Measurements from ENCODE around the gene CAMTA1. TPM values are rescaled to one million over a fixed set of nuclear protein-coding genes. Genes with fewer than 3 reads are reported as not detected.

CAMTA1 gene
- total and polyA plus RNA-seq, 9 of the 15 experiments (the other 6 are each of a cell fraction or from before 2014, with no cell fraction given), result 43.9 to 161 (median 65.9) TPM

GRCh38 chr1:7770669-7770996 is 985.4 kb downstream of the CAMTA1 start (continued):
- TF ChIP-seq MGA (IDR thresholded peaks at IDR 0.05), result peak; percentile 72
- peak; percentile 35; the same call in 1 of the 2 replicates for TF ChIP-seq RAD51 (IDR thresholded peaks at IDR 0.05; ENCODE audit: borderline replicate concordance, low read depth)
- TF ChIP-seq SIX5 (IDR thresholded peaks at IDR 0.05; ENCODE audit: borderline replicate concordance in 1 of 2, insufficient read depth in 1 of 2, low read depth in 1 of 2, low read length in 2 of 2), result no peak
- TF ChIP-seq RB1 (IDR thresholded peaks at IDR 0.05; ENCODE audit: low read depth), result 0 out of 2 replicates have a peak, but pooled peaks have one; percentile 20
- TF ChIP-seq ZNF766 (CRISPR knock-in tag; conservative IDR thresholded peaks at IDR 0.05), result 0 out of 2 replicates have a peak, but pooled peaks have one; percentile 9
- TF ChIP-seq TCF3 (CRISPR knock-in tag; IDR thresholded peaks at IDR 0.05), result no peak
- 0 out of 2 replicates have a peak, but pooled peaks have one; percentile 34 for TF ChIP-seq TOE1 (IDR thresholded peaks at IDR 0.05; ENCODE audit: borderline replicate concordance)
- TF ChIP-seq TOE1 (CRISPR knock-in tag; IDR thresholded peaks at IDR 0.05; ENCODE audit: borderline replicate concordance, low read depth), result no peak
- 0 out of 2 replicates have a peak, but pooled peaks have one; percentile 8 for TF ChIP-seq CEBPG (CRISPR knock-in tag; IDR thresholded peaks at IDR 0.05)
- TF ChIP-seq CEBPG (tag; conservative IDR thresholded peaks at IDR 0.05 in 1 of 2, IDR thresholded peaks at IDR 0.05 in 1 of 2), result no peak
- 0 out of 4 replicates have a peak, but pooled peaks of 1 of the 2 experiments have one; percentile 23 for TF ChIP-seq FOXA3 (CRISPR knock-in tag; conservative IDR thresholded peaks at IDR 0.05 in 1 of 2, IDR thresholded peaks at IDR 0.05 in 1 of 2)
- TF ChIP-seq ZNF592 (IDR thresholded peaks at IDR 0.05), result peak; percentile 7; the same call in 1 of the 2 replicates
